Upper lobe of left lung (tissue), 6 donors: ENCODE results near the gene KIF2A. TPM values are rescaled to one million over a fixed set of nuclear protein-coding genes. Genes with fewer than 3 reads are reported as not detected.

ENCODE experiments used
- ATAC-seq, 2 donors: fragments of 200-7000 bp; cut with Tn5 transposase; one replicate each; pipeline ENCODE4 v1.9.1; 2022; ENCODE audit warnings: mild to moderate bottlenecking in 2 of 2, moderate library complexity in 2 of 2; ENCODE audit not compliant: low FRiP score in 2 of 2
- DNase-seq, 2 donors: peaks; one replicate each; pipeline ENCODE4 v3.0.0-alpha.2; 2019 to 2020
- H3K27ac ChIP-seq, 4 donors: fragments of 200-600 bp; sonication (generic); one replicate each; pipeline ENCODE4 v1.5.1; 2016 to 2019
- H3K27me3 ChIP-seq, 4 donors: fragments of 200-600 bp; sonication (generic); one replicate each; pipeline ENCODE4 v1.5.1; 2017 to 2019
- H3K36me3 ChIP-seq, 4 donors: fragments of 200-600 bp; sonication (generic); one replicate each; pipeline ENCODE4 v1.5.1; 2016 to 2019
- H3K4me1 ChIP-seq, 4 donors: fragments of 200-600 bp; sonication (generic); one replicate each; pipeline ENCODE4 v1.5.1; 2018 to 2019
- H3K4me3 ChIP-seq, 4 donors: fragments of 200-600 bp; sonication (generic); one replicate each; pipeline ENCODE4 v1.5.1; 2017 to 2019; ENCODE audit warnings: mild to moderate bottlenecking in 2 of 4, moderate library complexity in 1 of 4
- H3K9me3 ChIP-seq, 4 donors: fragments of 200-600 bp; sonication (generic); one replicate each; pipeline ENCODE4 v1.5.1; 2018 to 2019
- CTCF ChIP-seq, 6 experiments: fragments of 450-650 bp in 4 of 6; fragments of 200-600 bp in 2 of 6; sonication (generic) in 2 of 6; IDR thresholded peaks; one replicate each; pipeline ENCODE4 v1.5.1; 2016 to 2019; ENCODE audit warnings: antibody characterized with exemption in 6 of 6
- EP300 ChIP-seq, 4 donors: sonication (generic); formaldehyde crosslinking; IDR thresholded peaks; one replicate each; pipeline ENCODE4 v1.5.1; 2017; ENCODE audit warnings: antibody characterized with exemption in 4 of 4, control low read depth in 2 of 4
- POLR2A ChIP-seq, 4 donors: fragments of 450-650 bp; IDR thresholded peaks; one replicate each; pipeline ENCODE4 v1.5.1; 2016 to 2017; ENCODE audit warnings: antibody characterized with exemption in 4 of 4, mild to moderate bottlenecking in 2 of 4
- POLR2AphosphoS5 ChIP-seq, 2 donors: sonication (generic); formaldehyde crosslinking; IDR thresholded peaks; one replicate each; pipeline ENCODE4 v1.5.1; 2017; ENCODE audit warnings: antibody characterized with exemption in 2 of 2
- WGBS, 2 donors: methylation state at CpG; one replicate each; pipeline ENCODE4 v1.1.5; 2017 to 2018; 5-methylcytosine and 5-hydroxymethylcytosine counted together
- total RNA-seq, 6 donors: library from RNA; depleted of rRNA in 4 of 6; stranded (reverse); fragments of >200 nt in 4 of 6; gene quantifications; one replicate each; pipeline versions ENCODE4 v1.1.0 to v1.2.1, GENCODE V29; 2016 to 2021
- donor health status: DM: no; HTN: no; CAD: no; lungs with moderate emphysema.
- donor health status: DM: no; HTN: yes; CAD: no; lungs with severe emphysema.

Gene KIF2A
- total RNA-seq, 6 donors from 2014 or later, result 16.8 to 61.2 (median 23.7) TPM

- Histone ChIP-seq H3K4me3 (no peak overlapping the region), H3K9me3 (no peaks in the 10 kb centered on the region), H3K36me3 (no peaks in the 10 kb centered on the region), H3K27ac (no peak overlapping the region), H3K27me3 (no peaks in the 10 kb centered on the region), H3K4me1 (peaks cover 0 to 5% (median 0%) of the 10 kb centered on the region in 4 donors)
- WGBS, 2 donors, result 65 to 72% methylated on average over 1 of the region's 1 CpG
- TF ChIP-seq CTCF (IDR thresholded peaks at IDR 0.05) (no peak), POLR2AphosphoS5 (IDR thresholded peaks at IDR 0.05) (no peak), EP300 (IDR thresholded peaks at IDR 0.05) (no peak), POLR2A (IDR thresholded peaks at IDR 0.05) (no peak)
- DNase-seq (no peak), ATAC-seq (no peak)
Observed at GRCh38 chr5:62421414-62421813, 115.4 kb downstream of the KIF2A start.

GRCh38 chr5:62424763-62425162, 118.8 kb downstream of the KIF2A start:
- ATAC-seq, result no peak
- TF ChIP-seq POLR2AphosphoS5 (IDR thresholded peaks at IDR 0.05), result no peak
- Histone ChIP-seq H3K9me3 (no peaks in the 10 kb centered on the region), H3K27ac (no peak overlapping the region), H3K4me1 (peaks cover 0 to 5% (median 0%) of the 10 kb centered on the region in 4 donors), H3K4me3 (no peak overlapping the region), H3K27me3 (no peaks in the 10 kb centered on the region), H3K36me3 (no peaks in the 10 kb centered on the region)
- DNase-seq, result no peak
- 90 to 100% methylated on average over 1 of the region's 1 CpG for WGBS, 2 donors

GRCh38 chr5:62431735-62432620, 126.0 kb downstream of the KIF2A start:
- Histone ChIP-seq H3K27me3 (no peaks in the 10 kb centered on the region), H3K4me1 (peaks cover 9 to 27% (median 14%) of the 10 kb centered on the region in 4 donors), H3K9me3 (no peaks in the 10 kb centered on the region), H3K4me3 (no peak overlapping the region), H3K36me3 (no peaks in the 10 kb centered on the region), H3K27ac (peak overlapping the region in 3 of 4 donors; percentile 58 to 67 (median 65))
- DNase-seq (peak in 1 of 2 donors; percentile 46), ATAC-seq (peak; percentile 61 to 78)
- TF ChIP-seq POLR2A (IDR thresholded peaks at IDR 0.05) (no peak), EP300 (IDR thresholded peaks at IDR 0.05) (no peak), CTCF (IDR thresholded peaks at IDR 0.05) (no peak), POLR2AphosphoS5 (IDR thresholded peaks at IDR 0.05) (no peak)
- 63 to 69% methylated on average over 11 of the region's 11 CpGs for WGBS, 2 donors

- 46 to 47% methylated on average over 5 of the region's 5 CpGs for WGBS, 2 donors
Observed at GRCh38 chr5:62432621-62433064, 126.6 kb downstream of the KIF2A start.

More at GRCh38 chr5:62432621-62433064, 126.6 kb downstream of the KIF2A start:
- no peaks in the 10 kb centered on the region for H3K36me3 ChIP-seq
- peaks cover 9 to 27% (median 14%) of the 10 kb centered on the region in 4 donors for H3K4me1 ChIP-seq
- TF ChIP-seq EP300 (IDR thresholded peaks at IDR 0.05), result peak in 2 of 4 donors; percentile 12 to 33
- TF ChIP-seq POLR2AphosphoS5 (IDR thresholded peaks at IDR 0.05), result no peak
- no peak for TF ChIP-seq CTCF (IDR thresholded peaks at IDR 0.05)
- TF ChIP-seq POLR2A (IDR thresholded peaks at IDR 0.05), result no peak
- DNase-seq, result no peak
- H3K27ac ChIP-seq, result peak overlapping the region in 2 of 4 donors; percentile 58 to 65
- H3K4me3 ChIP-seq, result no peak overlapping the region
- H3K9me3 ChIP-seq, result no peaks in the 10 kb centered on the region
- peak in 1 of 2 donors; percentile 66 for ATAC-seq
- no peaks in the 10 kb centered on the region for H3K27me3 ChIP-seq

Other genes starting within 250 kb of the KIF2A start
- gene DIMT1, start 97.7 kb downstream of the KIF2A start, total RNA-seq, result 10 to 100 TPM in 3 of 6 donors, 1 to 10 TPM in 3; 2.1 to 24.5 (median 13.0) TPM
- 10 to 100 TPM; 12.2 to 40.4 (median 18.8) TPM for gene IPO11, start 106.6 kb downstream of the KIF2A start, total RNA-seq